ENCODE measurements around the gene GOLGA8M. TPM values are rescaled to one million over a fixed set of nuclear protein-coding genes. Genes with fewer than 3 reads are reported as not detected.

The GOLGA8M gene
- total and polyA plus RNA-seq, 2 donors: 0.38 to 2.1 TPM

Small RNA genes lying within 50 kb of the gene (small RNA-seq; reads per million reads assigned to genes)
- not detected for gene RN7SL719P

Other genes starting within 250 kb of the GOLGA8M start
- gene GOLGA8G, start 179.4 kb downstream of the GOLGA8M start, total RNA-seq: not detected
- not detected for gene GOLGA8G, start 179.4 kb downstream of the GOLGA8M start, polyA plus RNA-seq
- gene GOLGA6L25, start 158.9 kb downstream of the GOLGA8M start, total RNA-seq: not detected
- gene GOLGA6L25, start 158.9 kb downstream of the GOLGA8M start, polyA plus RNA-seq: not detected
- not detected for gene GOLGA6L7, start 136.2 kb upstream of the GOLGA8M start, total RNA-seq
- gene GOLGA6L7, start 136.2 kb upstream of the GOLGA8M start, polyA plus RNA-seq: not detected
- 12.8 TPM for gene APBA2, start 173.6 kb upstream of the GOLGA8M start, total RNA-seq
- gene APBA2, start 173.6 kb upstream of the GOLGA8M start, polyA plus RNA-seq: 4.2 TPM

All from urinary bladder (tissue), 2 donors.